ENCODE data around the gene NLK.
"Not testable (repeated sequence)": the region's sequence is repeated elsewhere in the genome, so short reads cannot be mapped to it uniquely, and the experiment has no call there.

NLK gene

DNA sequence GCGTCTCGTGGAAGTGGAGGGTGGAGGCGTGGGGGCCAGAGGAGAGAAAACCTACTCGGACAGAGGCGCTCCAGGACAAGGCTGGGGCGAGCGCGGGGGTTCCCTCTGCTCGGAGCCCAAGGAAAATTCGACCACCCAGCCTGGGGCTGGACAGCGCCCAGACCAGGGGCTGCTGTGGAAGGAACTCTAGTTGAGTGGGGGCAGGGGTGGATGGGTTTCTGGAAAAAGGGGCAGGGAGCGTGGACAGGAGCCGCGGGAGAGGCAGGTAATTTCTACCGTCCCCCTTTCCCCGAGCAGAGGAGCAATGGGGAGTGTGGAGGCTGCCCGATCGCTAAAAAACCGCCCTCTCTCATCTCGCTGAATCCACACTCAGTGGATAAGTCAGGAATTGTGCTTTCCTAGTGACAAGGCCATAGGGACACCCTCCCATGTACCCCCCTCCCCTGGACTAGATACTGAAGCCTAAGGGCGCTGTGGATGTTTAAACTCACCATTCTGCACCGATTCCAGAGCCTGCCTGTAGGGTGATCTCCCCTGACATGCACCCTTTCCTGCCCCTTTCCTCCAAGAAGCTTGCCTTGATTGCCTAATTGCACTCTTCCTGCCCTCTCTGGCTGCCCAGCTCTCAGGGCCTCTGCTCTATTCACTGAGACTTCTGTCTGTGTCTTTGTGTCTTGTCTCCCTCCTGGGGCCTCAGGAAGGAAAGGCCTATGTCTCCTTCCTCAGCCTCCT, 185.8 kb downstream of the NLK start:
- H3K9me3 ChIP-seq (ENCODE audit: insufficient read depth, low read length, severe bottlenecking) = no peaks in the 10 kb centered on the region
- no peaks in the 10 kb centered on the region for H3K79me2 ChIP-seq (ENCODE audit: insufficient read depth, low read length)
- TF ChIP-seq EZH2 (IDR thresholded peaks at IDR 0.05; ENCODE audit: borderline replicate concordance, low read depth, low read length, severe bottlenecking) = no peak
- TF ChIP-seq, protein P1, sequence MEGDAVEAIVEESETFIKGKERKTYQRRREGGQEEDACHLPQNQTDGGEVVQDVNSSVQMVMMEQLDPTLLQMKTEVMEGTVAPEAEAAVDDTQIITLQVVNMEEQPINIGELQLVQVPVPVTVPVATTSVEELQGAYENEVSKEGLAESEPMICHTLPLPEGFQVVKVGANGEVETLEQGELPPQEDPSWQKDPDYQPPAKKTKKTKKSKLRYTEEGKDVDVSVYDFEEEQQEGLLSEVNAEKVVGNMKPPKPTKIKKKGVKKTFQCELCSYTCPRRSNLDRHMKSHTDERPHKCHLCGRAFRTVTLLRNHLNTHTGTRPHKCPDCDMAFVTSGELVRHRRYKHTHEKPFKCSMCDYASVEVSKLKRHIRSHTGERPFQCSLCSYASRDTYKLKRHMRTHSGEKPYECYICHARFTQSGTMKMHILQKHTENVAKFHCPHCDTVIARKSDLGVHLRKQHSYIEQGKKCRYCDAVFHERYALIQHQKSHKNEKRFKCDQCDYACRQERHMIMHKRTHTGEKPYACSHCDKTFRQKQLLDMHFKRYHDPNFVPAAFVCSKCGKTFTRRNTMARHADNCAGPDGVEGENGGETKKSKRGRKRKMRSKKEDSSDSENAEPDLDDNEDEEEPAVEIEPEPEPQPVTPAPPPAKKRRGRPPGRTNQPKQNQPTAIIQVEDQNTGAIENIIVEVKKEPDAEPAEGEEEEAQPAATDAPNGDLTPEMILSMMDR (IDR thresholded peaks at IDR 0.05; ENCODE audit: borderline replicate concordance, extremely low read depth, low read length, poor library complexity, severe bottlenecking) = no peak
- H2AFZ ChIP-seq (ENCODE audit: low read depth, low read length) = no peak overlapping the region
- no peak for ATAC-seq (ENCODE audit: insufficient read depth, low read depth)
- no peaks in the 10 kb centered on the region for H3K4me1 ChIP-seq (ENCODE audit: insufficient read depth, low read length)
- no peak for DNase-seq
- no peaks in the 10 kb centered on the region for H3K27me3 ChIP-seq (ENCODE audit: insufficient read depth, low read length, poor library complexity)
- no peaks in the 10 kb centered on the region for H4K20me1 ChIP-seq (ENCODE audit: insufficient read depth, low read length)
- H3K4me2 ChIP-seq (ENCODE audit: insufficient read depth, low read length) = no peak overlapping the region
- no peak overlapping the region for H3K4me3 ChIP-seq (ENCODE audit: low read depth in 1 of 2, low read length in 2 of 2)
- no peak overlapping the region for H3K27ac ChIP-seq (ENCODE audit: low read length)
- no peak overlapping the region for H3K9ac ChIP-seq (ENCODE audit: low read depth, low read length)
- H3K36me3 ChIP-seq (ENCODE audit: insufficient read depth, low read length) = no peaks in the 10 kb centered on the region

DNA sequence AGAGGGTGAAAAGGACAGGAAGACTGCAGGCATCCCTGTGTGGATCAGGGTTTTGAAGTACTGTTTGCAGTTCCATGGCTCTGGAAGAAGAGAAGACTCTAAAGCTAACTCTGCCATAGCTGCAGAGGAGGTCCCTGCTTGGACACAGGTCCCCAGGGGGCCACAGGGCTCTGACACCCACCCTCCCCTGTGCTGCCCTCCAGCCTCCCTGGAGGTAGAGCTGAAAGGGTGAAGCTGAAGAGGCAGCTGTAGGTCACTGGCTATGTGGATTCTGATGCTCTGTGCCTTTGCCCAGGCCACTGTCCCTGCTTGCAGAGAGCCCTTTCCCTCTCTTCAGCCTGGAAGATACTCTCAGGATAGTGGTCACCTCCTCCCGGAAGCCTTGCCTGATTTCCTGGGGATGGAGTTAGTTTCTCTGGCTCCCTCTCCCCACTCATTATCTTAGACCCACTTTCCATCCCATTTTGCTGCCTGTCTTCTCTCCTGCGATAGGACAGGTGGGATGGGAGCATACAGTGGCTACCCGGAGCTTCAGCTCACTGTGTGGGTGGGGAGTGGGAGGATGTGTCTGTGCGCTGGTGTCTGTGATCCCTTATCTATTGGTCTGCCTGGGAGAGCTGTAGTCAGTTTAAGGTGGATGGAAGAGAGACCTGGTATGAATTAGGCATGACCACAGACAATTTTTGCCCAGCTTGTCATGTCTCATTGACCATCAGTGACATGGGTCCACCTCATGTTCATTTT, 186.7 kb downstream of the NLK start:
- Histone ChIP-seq H3K4me2 (ENCODE audit: insufficient read depth, low read length) (no peak overlapping the region), H3K9me3 (ENCODE audit: insufficient read depth, low read length, severe bottlenecking) (no peaks in the 10 kb centered on the region), H3K9ac (ENCODE audit: low read depth, low read length) (no peak overlapping the region), H3K27me3 (ENCODE audit: insufficient read depth, low read length, poor library complexity) (no peaks in the 10 kb centered on the region), H3K4me3 (ENCODE audit: low read depth in 1 of 2, low read length in 2 of 2) (no peak overlapping the region), H3K4me1 (ENCODE audit: insufficient read depth, low read length) (no peaks in the 10 kb centered on the region), H3K36me3 (ENCODE audit: insufficient read depth, low read length) (no peaks in the 10 kb centered on the region), H3K27ac (ENCODE audit: low read length) (no peak overlapping the region), H2AFZ (ENCODE audit: low read depth, low read length) (no peak overlapping the region), H3K79me2 (ENCODE audit: insufficient read depth, low read length) (no peaks in the 10 kb centered on the region), H4K20me1 (ENCODE audit: insufficient read depth, low read length) (no peaks in the 10 kb centered on the region)
- ATAC-seq (ENCODE audit: insufficient read depth, low read depth) (no peak), DNase-seq (no peak)
- TF ChIP-seq, protein P1 (IDR thresholded peaks at IDR 0.05; ENCODE audit: borderline replicate concordance, extremely low read depth, low read length, poor library complexity, severe bottlenecking) = no peak
- TF ChIP-seq EZH2 (IDR thresholded peaks at IDR 0.05; ENCODE audit: borderline replicate concordance, low read depth, low read length, severe bottlenecking) = no peak

DNA sequence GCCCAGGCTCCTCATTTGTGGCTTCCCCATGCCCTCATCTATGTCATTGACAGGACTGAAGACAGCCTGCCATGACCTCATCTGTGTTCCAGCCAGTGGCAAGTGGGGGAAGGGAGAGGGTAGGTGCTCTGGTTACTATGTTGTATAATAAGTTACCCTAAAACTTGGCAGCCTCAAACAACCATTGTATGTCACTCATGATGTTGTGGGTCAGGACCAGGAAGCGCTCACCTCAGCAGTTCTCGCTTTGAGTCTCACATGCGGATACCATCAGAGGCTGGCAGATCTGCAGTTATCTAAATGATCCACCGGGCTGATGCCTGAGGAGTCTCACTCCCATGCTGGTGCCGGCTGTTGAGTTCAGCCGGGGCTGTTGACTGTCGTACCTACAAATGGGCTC, 187.5 kb downstream of the NLK start:
- ATAC-seq (ENCODE audit: insufficient read depth, low read depth) = no peak
- no peaks in the 10 kb centered on the region for H3K27me3 ChIP-seq (ENCODE audit: insufficient read depth, low read length, poor library complexity)
- H4K20me1 ChIP-seq (ENCODE audit: insufficient read depth, low read length) = no peaks in the 10 kb centered on the region
- H3K4me2 ChIP-seq (ENCODE audit: insufficient read depth, low read length) = no peak overlapping the region
- H3K9ac ChIP-seq (ENCODE audit: low read depth, low read length) = no peak overlapping the region
- H3K27ac ChIP-seq (ENCODE audit: low read length) = no peak overlapping the region
- no peak overlapping the region for H3K4me3 ChIP-seq (ENCODE audit: low read depth in 1 of 2, low read length in 2 of 2)
- no peaks in the 10 kb centered on the region for H3K79me2 ChIP-seq (ENCODE audit: insufficient read depth, low read length)
- H3K9me3 ChIP-seq (ENCODE audit: insufficient read depth, low read length, severe bottlenecking) = no peaks in the 10 kb centered on the region
- no peaks in the 10 kb centered on the region for H3K36me3 ChIP-seq (ENCODE audit: insufficient read depth, low read length)
- no peaks in the 10 kb centered on the region for H3K4me1 ChIP-seq (ENCODE audit: insufficient read depth, low read length)
- H2AFZ ChIP-seq (ENCODE audit: low read depth, low read length) = no peak overlapping the region
- TF ChIP-seq EZH2 (IDR thresholded peaks at IDR 0.05; ENCODE audit: borderline replicate concordance, low read depth, low read length, severe bottlenecking) = no peak
- TF ChIP-seq, protein P1 (IDR thresholded peaks at IDR 0.05; ENCODE audit: borderline replicate concordance, extremely low read depth, low read length, poor library complexity, severe bottlenecking) = no peak
- DNase-seq = no peak

DNA sequence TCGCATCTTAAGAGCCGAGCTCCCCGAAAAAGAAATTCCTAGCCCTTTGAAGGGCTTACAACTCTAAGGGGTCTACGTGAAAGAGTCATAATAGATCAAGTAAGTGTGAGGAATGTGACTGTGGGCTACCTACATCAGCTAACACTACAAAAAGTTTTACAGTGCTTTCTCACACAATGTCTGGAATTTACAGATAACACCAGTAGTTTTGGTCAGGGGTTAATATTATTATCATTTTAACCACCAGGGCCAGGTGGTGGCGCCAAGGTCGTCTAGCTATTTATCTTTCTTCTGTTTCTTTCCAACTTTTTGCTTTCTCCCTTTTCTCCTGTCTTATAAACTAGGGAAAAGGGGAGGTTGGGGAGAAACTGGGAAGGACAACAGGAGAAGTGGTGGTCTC, 188.1 kb downstream of the NLK start:
- not testable (repeated sequence) for H2AFZ ChIP-seq (ENCODE audit: low read depth, low read length); H3K79me2 ChIP-seq (ENCODE audit: insufficient read depth, low read length); H3K27ac ChIP-seq (ENCODE audit: low read length); DNase-seq; H3K4me1 ChIP-seq (ENCODE audit: insufficient read depth, low read length); H3K4me2 ChIP-seq (ENCODE audit: insufficient read depth, low read length); H3K4me3 ChIP-seq (ENCODE audit: low read depth in 1 of 2, low read length in 2 of 2); H3K9ac ChIP-seq (ENCODE audit: low read depth, low read length); H3K9me3 ChIP-seq (ENCODE audit: insufficient read depth, low read length, severe bottlenecking); H3K27me3 ChIP-seq (ENCODE audit: insufficient read depth, low read length, poor library complexity); ATAC-seq (ENCODE audit: insufficient read depth, low read depth); H3K36me3 ChIP-seq (ENCODE audit: insufficient read depth, low read length); H4K20me1 ChIP-seq (ENCODE audit: insufficient read depth, low read length)

DNA sequence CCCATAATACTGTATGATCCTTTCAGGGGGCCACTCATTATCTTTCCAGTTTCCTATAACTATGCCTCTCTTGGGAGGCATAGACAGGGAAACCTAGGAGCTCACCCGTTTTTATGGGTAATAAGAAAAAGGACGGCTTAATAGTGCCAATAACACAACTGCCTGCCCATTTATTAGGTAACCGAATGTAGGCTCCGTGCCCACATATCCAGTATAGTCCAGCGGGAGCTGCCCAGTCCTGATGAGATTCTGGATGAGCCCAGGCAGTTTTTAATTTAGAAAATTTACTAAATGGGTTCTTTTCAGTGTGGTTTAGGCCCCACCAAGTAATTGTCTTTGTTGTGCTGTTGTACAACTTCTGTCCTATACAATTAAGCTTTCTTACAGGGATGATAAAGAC, 189.1 kb downstream of the NLK start:
- not testable (repeated sequence) for ATAC-seq (ENCODE audit: insufficient read depth, low read depth); H3K4me1 ChIP-seq (ENCODE audit: insufficient read depth, low read length); H3K4me3 ChIP-seq (ENCODE audit: low read depth in 1 of 2, low read length in 2 of 2); H3K36me3 ChIP-seq (ENCODE audit: insufficient read depth, low read length); H3K9ac ChIP-seq (ENCODE audit: low read depth, low read length); H3K27ac ChIP-seq (ENCODE audit: low read length); H3K4me2 ChIP-seq (ENCODE audit: insufficient read depth, low read length); H3K9me3 ChIP-seq (ENCODE audit: insufficient read depth, low read length, severe bottlenecking); H3K27me3 ChIP-seq (ENCODE audit: insufficient read depth, low read length, poor library complexity); H2AFZ ChIP-seq (ENCODE audit: low read depth, low read length); H4K20me1 ChIP-seq (ENCODE audit: insufficient read depth, low read length); DNase-seq; H3K79me2 ChIP-seq (ENCODE audit: insufficient read depth, low read length)
